ENCODE results near the gene CHRDL2.

CHRDL2 gene

DNA sequence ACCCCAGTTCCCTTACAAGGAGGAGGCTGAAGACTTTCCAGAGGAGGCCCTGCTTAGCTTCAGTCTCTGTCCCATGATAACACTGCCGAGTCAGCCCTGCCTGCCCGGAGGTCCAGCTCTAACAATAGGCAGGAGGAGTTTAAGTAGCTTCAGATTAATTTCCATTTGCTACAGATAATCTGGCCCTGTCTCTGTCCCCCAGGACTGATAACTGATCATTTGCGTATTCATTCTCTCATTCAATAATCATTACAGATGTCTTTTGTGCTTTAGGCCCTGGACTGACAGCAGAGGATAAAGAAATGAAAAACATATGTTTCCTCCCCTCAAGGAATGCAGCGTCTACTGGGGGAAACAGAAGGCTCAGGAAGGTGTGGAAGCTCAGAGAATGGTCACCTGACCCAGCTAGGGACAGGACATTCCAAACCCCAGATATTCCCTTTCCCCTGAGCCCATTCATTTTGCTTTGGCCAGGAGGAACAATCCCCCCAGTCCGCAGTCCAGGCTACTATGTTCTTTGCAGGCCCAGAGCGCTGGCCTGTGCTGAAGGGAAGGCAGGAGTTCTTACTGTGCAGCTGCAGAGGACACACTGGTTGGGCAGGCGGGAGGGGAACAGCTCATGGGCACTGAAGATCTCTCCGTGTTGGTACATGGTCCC lies 20.8 kb downstream of the CHRDL2 start:
- no peak for DNase-seq

DNA sequence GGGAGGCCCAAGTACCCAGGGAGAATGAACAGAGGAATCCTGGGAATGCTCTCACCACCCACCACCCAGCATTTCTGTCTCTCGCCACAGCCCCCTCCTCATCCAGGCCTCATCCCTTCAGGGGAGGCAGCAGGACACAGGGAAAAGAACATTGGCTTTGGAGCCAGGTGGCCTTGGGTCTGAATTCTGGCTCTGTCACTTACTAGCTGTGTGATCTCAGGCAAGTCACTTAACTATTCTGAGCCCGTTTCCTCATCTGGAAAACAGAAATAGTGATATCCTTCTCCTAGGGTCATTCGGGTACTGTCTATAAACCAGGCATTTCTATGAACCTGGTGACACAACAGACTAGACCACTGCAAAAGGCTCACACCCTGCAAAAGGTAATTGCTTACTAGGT lies 22.1 kb downstream of the CHRDL2 start:
- no peak for DNase-seq

- no peak for DNase-seq
Observed at GRCh38 chr11:74707602-74708510, 23.4 kb downstream of the CHRDL2 start.

DNA sequence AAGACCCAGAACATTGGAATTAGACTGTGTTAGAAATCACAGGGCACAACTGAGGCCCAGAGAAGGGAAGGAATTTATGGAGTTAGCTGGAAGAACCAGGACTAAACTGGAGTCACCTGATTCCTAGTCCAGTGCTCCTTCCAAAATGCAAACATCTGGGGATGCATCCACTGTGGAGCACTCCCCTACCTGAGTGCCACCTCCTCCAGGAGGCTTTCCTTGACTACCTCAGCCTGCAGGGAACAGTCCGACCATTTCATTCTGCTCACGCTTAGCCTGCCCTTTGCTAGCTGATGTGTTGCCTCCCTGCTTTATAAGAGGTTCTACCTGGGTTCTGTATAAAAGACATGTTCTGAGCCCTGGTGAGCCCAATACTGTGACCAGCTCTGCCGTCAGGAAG lies 24.0 kb downstream of the CHRDL2 start:
- no peak for DNase-seq

GRCh38 chr11:74703211-74703610 lies 28.0 kb downstream of the CHRDL2 start:
- DNase-seq = no peak

DNA sequence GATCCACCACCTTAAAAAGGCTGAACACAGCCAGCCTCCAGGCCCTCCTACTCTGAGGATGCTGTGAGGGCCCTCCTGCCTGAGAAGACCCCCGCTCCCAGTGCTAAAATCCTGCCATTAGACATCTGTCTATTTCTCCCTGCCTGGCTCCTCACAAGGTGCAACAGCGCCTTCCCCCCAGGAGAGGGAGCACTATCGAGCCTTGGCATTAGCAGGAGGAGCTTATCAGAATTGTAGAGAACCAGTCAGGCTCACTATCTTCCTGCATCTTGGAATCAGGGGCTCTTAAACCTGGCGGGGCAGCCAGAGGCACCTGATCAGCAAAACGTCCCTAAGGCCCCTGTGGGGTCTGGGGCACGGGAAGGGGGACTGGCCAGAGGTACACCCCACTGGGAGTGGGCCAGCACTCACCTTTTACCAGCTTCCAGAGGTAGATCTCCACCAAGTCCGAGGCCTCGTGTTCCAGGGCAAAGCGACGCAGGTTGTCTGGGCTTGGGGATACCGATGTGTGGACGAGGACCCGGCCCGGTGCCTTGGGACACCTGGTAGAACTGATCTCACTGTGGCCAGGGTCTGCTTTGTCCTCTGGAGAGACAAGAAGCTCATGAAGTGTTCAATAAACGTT lies 28.7 kb downstream of the CHRDL2 start:
- no peak for DNase-seq

DNA sequence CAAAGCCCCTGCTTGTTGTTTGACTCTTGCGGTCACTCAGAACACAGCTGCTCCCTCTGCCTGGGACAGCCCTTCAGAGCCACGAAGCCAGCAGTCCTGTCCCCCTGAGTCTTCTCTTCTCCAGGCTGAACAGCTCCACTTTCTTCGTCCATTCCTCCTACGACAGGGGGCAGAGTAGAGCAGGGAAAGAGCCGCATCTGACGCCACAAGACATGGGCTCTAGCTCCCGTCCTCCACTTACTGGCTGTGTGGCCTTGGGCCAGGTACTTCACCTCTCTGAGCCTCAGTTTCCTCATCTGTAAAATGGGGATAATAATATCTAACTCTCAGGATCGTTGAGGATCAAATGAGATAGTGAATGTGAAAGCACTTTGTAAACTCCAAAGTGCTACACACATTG lies 29.9 kb downstream of the CHRDL2 start:
- DNase-seq = no peak

DNA sequence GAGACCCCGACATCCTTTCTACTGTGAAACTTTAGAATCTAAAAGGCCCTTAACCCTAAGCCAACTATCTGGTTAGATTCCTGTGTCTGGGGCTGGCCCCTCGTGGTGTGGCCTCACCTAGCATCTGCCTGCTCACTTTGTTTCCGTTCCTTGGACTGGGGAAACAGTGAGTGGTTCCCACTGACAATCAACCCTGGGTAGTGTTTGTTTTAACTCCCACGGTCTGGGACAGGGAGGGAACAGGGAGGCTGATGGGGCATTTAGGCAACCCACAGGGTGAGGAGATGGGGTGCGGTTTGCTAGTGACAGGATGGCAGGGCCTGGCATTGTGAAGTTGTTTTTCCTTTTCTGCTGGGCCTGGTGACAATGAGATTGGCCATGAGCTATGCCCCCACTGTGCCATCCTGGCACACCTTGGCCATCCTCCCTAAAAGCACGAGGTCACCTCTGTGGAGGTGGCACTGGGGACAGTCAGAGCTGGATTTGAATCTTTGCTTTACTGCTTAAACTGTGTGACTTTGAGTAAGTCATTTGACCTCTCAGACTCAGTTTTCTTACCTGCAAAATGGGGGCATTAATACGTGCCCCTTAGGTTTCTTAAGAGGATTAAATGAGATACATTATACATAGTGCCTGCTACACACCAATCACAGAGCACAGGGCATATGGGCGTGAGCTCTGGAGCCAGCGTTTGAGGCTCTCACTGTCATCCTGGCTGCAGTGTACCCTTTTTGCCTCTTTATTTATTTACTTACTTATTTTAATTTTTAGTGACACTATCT lies 31.4 kb downstream of the CHRDL2 start:
- DNase-seq = no peak

- no peak for DNase-seq
Observed at GRCh38 chr11:74697722-74698121, 33.5 kb downstream of the CHRDL2 start.

DNA sequence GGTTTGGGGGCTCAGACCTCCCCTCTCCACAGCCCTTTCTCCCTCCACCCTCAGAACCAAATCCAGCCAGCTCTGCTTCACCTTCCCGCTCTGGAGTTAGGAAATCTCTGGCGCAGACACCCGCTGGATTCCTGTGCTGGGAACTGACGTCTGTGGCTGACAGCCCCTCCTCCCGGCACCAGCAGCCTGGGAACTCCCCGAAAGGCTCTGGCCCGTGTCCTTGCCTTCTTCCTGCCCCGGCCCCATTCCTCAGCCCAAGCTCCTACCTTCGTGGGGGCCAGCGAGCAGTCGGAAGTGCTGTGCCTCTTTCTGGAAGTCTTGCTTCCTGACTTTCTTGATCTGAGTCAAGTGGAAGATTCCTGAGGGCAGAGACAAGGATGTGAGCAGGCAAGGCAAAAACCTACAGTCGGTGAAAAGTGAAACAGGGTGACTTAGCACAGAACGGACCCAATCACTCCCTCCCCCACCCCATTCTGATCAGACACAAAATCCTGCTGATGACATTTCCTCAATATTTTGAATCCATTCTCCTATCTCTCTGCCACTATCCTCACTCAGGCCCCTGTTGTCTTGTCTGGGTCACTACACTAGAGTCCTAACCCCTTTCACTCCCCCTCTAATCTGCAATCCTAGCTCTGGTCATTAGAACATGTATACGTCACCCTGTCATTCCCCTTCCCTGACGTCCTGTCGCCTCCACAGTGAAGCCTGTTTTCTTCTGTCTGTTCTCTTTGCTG lies 34.1 kb downstream of the CHRDL2 start:
- DNase-seq = no peak

DNA sequence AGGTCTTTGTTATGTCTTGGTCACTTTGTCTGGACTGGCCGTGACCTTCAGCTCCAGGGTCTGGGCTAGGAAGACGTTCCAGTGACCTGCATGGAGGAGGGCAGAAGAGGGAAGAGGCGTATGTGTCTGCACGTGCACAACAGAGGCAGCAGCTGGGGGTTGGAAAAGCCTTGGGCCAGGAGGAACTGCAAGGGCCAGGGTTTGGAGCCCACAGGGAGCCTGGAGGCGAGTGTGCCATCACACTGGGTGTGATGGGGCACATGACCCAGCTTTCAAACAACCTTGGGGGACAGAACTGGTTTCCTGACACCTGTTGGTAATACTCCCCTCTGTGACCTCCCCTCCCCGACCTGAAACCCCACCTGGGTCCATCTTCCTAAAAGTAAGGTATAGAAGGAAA lies 34.7 kb downstream of the CHRDL2 start:
- DNase-seq = no peak

DNA sequence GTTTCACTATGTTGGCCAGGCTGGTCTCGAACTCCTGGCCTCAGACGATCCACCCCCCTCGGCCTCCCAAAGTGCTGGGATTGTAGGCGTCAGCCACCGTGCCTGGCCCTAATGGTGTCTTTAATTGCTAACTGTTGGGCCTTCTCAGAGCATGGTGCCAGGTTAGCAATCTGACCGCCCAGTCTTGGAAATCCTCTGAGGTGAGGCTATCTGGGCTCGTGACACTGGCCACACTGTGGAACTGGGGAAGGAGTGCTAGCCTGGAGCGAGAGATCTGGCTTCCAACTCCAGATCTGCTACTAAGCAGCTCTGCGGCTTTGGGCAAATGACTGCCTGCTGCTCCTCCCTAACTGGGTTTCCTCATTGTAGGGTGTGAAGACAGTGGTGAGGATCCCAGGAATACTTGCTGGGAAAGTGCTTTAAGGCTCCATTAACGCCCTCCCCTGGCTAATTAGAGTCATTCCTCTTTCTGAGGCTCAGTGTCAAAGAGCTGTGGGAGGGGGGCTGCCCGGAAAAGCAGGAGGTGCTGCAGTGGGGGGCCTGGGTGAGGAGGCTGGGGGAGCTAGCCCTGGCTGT lies 35.4 kb downstream of the CHRDL2 start:
- DNase-seq = no peak

- no peak for DNase-seq
Observed at GRCh38 chr11:74694136-74694930, 36.9 kb downstream of the CHRDL2 start.

GRCh38 chr11:74693531-74693930 lies 37.7 kb downstream of the CHRDL2 start:
- DNase-seq = no peak

GRCh38 chr11:74691755-74692154 lies 39.5 kb downstream of the CHRDL2 start:
- DNase-seq = no peak

- DNase-seq = no peak
Observed at GRCh38 chr11:74689666-74690065, 41.6 kb downstream of the CHRDL2 start.

- no peak for DNase-seq
Observed at GRCh38 chr11:74687237-74688023, 43.8 kb downstream of the CHRDL2 start.

- DNase-seq = no peak
Observed at GRCh38 chr11:74686792-74687191, 44.4 kb downstream of the CHRDL2 start.

DNA sequence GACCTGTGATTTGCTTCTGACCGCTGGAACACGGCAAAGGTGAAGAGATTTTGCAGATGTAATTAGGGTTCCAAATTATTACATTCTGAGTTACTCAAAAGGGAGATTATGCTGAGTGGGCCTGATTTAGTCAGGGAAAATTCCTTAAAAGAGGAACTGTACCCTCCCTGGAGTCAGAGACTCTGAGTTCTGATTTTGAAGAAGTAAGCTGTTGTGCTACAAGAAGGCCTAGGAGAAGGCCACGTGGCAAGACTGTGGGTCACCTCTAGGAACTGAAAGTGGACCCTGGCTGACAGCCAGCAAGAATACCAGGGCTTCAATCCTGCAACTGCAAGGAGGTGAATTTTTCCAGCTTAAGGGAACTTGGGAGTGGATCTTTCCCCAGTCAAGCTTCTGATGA lies 45.3 kb downstream of the CHRDL2 start:
- no peak for DNase-seq

- no peak for DNase-seq
Observed at GRCh38 chr11:74685338-74685737, 45.9 kb downstream of the CHRDL2 start.
